Activated CD4-positive, alpha-beta T cell treated with anti-CD3 and anti-CD28 coated beads, Interleukin-10, Interleukin-2, amounts not matched to agents 100 ng/mL and 50 ng/mL, durations not matched to agents 16 hours and 8 hours (primary cell): ENCODE results near the gene COX7A2.

Experiments
- DNase-seq: peaks from one replicate; pipeline ENCODE4 v3.0.0-alpha.2; 2020

The COX7A2 gene

GRCh38 chr6:75268121-75268987 is 24.8 kb upstream of the COX7A2 start:
- no peak for DNase-seq

GRCh38 chr6:75267461-75267860 is 23.9 kb upstream of the COX7A2 start:
- no peak for DNase-seq

- no peak for DNase-seq
Measured at GRCh38 chr6:75266716-75267291, 23.2 kb upstream of the COX7A2 start.

GRCh38 chr6:75263401-75263750 is 19.8 kb upstream of the COX7A2 start:
- no peak for DNase-seq

- no peak for DNase-seq
Measured at GRCh38 chr6:75262716-75263400, 19.3 kb upstream of the COX7A2 start.

- no peak for DNase-seq
Measured at GRCh38 chr6:75261299-75261698, 17.7 kb upstream of the COX7A2 start.

- no peak for DNase-seq
Measured at GRCh38 chr6:75257343-75258087, 13.9 kb upstream of the COX7A2 start.

GRCh38 chr6:75250552-75250951 is 7.0 kb upstream of the COX7A2 start:
- no peak for DNase-seq

- no peak for DNase-seq
Measured at GRCh38 chr6:75249837-75250236, 6.2 kb upstream of the COX7A2 start.

GRCh38 chr6:75246386-75246785 is 2.8 kb upstream of the COX7A2 start:
- DNase-seq = no peak

GRCh38 chr6:75244063-75244584 is 523 bp upstream of the COX7A2 start:
- DNase-seq = no peak

- DNase-seq = no peak
Measured at GRCh38 chr6:75236630-75237029, 7.0 kb downstream of the COX7A2 start.

- DNase-seq = no peak
Measured at GRCh38 chr6:75235271-75235670, 8.3 kb downstream of the COX7A2 start.

GRCh38 chr6:75234126-75234865 is 9.3 kb downstream of the COX7A2 start:
- DNase-seq = no peak

- DNase-seq = no peak
Measured at GRCh38 chr6:75233092-75233615, 10.4 kb downstream of the COX7A2 start.

GRCh38 chr6:75230484-75231325 is 12.9 kb downstream of the COX7A2 start:
- DNase-seq = no peak

GRCh38 chr6:75224303-75224926 is 19.2 kb downstream of the COX7A2 start:
- DNase-seq = no peak

GRCh38 chr6:75223428-75223827 is 20.2 kb downstream of the COX7A2 start:
- no peak for DNase-seq

- no peak for DNase-seq
Measured at GRCh38 chr6:75222261-75222660, 21.3 kb downstream of the COX7A2 start.

- DNase-seq = no peak
Measured at GRCh38 chr6:75221116-75221515, 22.5 kb downstream of the COX7A2 start.

- no peak for DNase-seq
Measured at GRCh38 chr6:75220357-75220756, 23.2 kb downstream of the COX7A2 start.
